ENCODE measurements around the gene GAGE12E.
"Not testable (repeated sequence)": the region's sequence is repeated elsewhere in the genome, so short reads cannot be mapped to it uniquely, and the experiment has no call there.

GAGE12E gene, protein sequence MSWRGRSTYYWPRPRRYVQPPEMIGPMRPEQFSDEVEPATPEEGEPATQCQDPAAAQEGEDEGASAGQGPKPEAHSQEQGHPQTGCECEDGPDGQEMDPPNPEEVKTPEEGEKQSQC

DNA sequence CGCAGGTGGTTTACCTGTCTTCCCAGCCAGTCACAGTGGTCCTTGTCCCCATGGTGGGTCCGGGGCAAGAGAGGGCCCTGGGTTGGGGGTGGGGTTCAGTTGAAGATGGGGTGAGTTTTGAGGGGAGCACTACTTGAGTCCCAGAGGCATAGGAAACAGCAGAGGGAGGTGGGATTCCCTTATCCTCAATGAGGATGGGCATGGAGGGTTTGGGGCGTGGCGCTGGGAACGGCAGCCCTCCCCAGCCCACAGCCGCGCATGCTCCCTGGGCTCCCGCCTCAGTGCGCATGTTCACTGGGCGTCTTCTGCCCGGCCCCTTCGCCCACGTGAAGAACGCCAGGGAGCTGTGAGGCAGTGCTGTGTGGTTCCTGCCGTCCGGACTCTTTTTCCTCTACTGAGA lies at the start of gene GAGE12E:
Gene GAGE12E, plus strand, starts transcription at position 301 of the 400 bp plus-strand sequence. CDS start 1,155 bp downstream, outside the sequence.
- ATAC-seq: not testable (repeated sequence)

DNA sequence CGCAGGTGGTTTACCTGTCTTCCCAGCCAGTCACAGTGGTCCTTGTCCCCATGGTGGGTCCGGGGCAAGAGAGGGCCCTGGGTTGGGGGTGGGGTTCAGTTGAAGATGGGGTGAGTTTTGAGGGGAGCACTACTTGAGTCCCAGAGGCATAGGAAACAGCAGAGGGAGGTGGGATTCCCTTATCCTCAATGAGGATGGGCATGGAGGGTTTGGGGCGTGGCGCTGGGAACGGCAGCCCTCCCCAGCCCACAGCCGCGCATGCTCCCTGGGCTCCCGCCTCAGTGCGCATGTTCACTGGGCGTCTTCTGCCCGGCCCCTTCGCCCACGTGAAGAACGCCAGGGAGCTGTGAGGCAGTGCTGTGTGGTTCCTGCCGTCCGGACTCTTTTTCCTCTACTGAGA lies 19.2 kb upstream of the GAGE12E start, which contains the start of gene GAGE12C:
Gene GAGE12C, plus strand, starts transcription at position 301 of the 400 bp plus-strand sequence. CDS start 1,155 bp downstream, outside the sequence.
- not testable (repeated sequence) for ATAC-seq

DNA sequence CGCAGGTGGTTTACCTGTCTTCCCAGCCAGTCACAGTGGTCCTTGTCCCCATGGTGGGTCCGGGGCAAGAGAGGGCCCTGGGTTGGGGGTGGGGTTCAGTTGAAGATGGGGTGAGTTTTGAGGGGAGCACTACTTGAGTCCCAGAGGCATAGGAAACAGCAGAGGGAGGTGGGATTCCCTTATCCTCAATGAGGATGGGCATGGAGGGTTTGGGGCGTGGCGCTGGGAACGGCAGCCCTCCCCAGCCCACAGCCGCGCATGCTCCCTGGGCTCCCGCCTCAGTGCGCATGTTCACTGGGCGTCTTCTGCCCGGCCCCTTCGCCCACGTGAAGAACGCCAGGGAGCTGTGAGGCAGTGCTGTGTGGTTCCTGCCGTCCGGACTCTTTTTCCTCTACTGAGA lies 9.7 kb upstream of the GAGE12E start, which contains the start of gene GAGE12D:
Gene GAGE12D, plus strand, starts transcription at position 301 of the 400 bp plus-strand sequence. CDS start 1,155 bp downstream, outside the sequence.
- not testable (repeated sequence) for ATAC-seq

DNA sequence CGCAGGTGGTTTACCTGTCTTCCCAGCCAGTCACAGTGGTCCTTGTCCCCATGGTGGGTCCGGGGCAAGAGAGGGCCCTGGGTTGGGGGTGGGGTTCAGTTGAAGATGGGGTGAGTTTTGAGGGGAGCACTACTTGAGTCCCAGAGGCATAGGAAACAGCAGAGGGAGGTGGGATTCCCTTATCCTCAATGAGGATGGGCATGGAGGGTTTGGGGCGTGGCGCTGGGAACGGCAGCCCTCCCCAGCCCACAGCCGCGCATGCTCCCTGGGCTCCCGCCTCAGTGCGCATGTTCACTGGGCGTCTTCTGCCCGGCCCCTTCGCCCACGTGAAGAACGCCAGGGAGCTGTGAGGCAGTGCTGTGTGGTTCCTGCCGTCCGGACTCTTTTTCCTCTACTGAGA lies 9.5 kb downstream of the GAGE12E start, which contains the start of gene GAGE12F:
Gene GAGE12F, plus strand, starts transcription at position 301 of the 400 bp plus-strand sequence. CDS start 1,155 bp downstream, outside the sequence.
- not testable (repeated sequence) for ATAC-seq

DNA sequence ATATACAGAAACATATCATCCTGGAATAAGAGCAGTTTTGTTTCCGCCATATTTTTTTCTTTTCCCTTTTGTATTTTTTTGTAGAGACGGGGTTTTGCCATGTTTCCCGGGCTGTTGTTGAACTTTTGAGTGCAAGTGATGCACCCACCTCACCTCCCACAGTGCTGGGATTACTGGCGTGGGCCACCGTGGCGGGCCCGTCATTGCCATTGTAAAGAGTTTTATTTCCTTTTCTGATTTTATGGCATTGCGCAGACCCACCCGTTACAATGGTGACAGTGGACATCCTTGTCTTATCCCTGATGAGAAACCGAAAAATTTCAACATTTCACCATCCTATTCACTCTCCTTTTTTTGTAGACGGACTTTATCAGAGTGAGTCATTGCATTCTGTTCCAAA lies 17.6 kb downstream of the GAGE12E start:
- ATAC-seq: not testable (repeated sequence)

DNA sequence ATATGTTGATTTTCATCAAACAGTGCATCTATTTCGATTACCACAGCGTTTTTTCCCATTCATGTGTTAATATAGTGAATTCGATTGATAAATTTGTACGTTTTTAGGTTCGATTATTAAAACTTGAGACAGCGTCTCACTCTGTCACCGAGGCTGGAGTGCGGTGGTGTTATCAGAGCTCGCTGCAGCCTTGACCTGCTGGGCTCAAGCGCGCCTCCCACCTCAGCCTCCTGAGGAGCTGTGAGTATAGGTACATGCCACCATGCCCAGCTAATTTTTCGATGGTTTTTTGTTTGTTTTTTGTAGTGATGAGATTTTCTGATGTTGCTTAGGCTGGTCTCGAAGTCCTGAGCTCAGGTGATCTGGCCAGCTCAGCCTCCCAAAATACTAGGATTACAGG lies 18.1 kb downstream of the GAGE12E start:
- not testable (repeated sequence) for ATAC-seq

DNA sequence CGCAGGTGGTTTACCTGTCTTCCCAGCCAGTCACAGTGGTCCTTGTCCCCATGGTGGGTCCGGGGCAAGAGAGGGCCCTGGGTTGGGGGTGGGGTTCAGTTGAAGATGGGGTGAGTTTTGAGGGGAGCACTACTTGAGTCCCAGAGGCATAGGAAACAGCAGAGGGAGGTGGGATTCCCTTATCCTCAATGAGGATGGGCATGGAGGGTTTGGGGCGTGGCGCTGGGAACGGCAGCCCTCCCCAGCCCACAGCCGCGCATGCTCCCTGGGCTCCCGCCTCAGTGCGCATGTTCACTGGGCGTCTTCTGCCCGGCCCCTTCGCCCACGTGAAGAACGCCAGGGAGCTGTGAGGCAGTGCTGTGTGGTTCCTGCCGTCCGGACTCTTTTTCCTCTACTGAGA lies 19.0 kb downstream of the GAGE12E start, which contains the start of gene GAGE12G:
Gene GAGE12G, plus strand, starts transcription at position 301 of the 400 bp plus-strand sequence. CDS start 1,155 bp downstream, outside the sequence.
- ATAC-seq: not testable (repeated sequence)

DNA sequence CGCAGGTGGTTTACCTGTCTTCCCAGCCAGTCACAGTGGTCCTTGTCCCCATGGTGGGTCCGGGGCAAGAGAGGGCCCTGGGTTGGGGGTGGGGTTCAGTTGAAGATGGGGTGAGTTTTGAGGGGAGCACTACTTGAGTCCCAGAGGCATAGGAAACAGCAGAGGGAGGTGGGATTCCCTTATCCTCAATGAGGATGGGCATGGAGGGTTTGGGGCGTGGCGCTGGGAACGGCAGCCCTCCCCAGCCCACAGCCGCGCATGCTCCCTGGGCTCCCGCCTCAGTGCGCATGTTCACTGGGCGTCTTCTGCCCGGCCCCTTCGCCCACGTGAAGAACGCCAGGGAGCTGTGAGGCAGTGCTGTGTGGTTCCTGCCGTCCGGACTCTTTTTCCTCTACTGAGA lies 28.6 kb downstream of the GAGE12E start, which contains the start of gene GAGE12H:
Gene GAGE12H, plus strand, starts transcription at position 301 of the 400 bp plus-strand sequence. CDS start 1,155 bp downstream, outside the sequence.
- ATAC-seq: not testable (repeated sequence)

DNA sequence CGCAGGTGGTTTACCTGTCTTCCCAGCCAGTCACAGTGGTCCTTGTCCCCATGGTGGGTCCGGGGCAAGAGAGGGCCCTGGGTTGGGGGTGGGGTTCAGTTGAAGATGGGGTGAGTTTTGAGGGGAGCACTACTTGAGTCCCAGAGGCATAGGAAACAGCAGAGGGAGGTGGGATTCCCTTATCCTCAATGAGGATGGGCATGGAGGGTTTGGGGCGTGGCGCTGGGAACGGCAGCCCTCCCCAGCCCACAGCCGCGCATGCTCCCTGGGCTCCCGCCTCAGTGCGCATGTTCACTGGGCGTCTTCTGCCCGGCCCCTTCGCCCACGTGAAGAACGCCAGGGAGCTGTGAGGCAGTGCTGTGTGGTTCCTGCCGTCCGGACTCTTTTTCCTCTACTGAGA lies 38.1 kb downstream of the GAGE12E start, which contains the start of gene GAGE2A:
Gene GAGE2A, plus strand, starts transcription at position 301 of the 400 bp plus-strand sequence. CDS start 1,155 bp downstream, outside the sequence.
- ATAC-seq: not testable (repeated sequence)

DNA sequence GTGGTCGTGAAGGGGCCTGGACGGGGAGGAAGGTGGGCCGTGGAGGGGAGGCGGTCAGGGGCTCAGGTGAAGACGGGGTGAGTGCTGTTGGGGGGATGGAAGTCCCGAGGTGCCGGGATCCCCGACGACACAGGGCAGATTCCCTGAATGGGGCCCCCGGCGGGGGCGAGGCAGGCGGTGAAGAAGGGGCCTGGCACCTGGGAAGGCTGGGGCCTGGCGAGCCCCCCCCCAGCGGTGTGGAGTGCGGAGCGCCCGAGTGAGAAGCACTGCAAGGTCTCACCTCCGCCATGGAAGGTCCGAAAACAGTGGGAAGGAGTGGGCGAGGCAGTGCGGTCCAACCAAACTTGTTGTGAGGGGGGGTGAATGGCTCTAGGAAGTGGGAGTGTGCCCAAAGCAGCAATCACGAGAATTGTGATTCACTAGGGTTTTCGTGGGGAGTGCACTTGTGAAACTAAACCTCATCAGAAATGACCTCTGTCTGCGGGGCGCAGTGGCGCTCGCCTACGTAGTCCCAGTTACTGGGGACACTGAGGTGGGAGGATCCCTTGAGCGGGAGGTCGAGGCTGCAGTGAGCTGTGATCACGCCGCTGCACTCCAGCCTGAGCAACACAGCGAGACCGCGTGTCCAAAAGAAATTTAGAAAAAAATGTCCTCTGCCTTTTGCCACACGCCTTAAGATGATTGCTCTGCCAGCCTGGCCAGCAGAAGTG lies 38.8 kb downstream of the GAGE12E start:
- not testable (repeated sequence) for ATAC-seq

DNA sequence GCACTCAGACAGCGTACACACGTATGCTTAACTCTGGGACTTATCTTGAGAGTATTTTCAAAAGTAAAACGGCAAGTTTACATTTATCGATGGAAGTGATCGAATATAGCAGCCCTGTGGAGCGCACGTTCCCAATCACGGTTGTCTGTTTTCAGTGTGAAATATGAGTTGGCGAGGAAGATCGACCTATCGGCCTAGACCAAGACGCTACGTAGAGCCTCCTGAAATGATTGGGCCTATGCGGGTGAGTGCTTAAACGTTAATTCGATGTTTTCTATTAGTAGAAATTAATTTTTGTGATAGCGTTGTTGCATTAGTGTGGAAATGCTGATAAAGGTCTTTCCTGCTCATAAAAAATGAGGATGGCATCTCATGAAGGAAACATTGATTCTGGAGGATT lies 39.4 kb downstream of the GAGE12E start:
- ATAC-seq: not testable (repeated sequence)

DNA sequence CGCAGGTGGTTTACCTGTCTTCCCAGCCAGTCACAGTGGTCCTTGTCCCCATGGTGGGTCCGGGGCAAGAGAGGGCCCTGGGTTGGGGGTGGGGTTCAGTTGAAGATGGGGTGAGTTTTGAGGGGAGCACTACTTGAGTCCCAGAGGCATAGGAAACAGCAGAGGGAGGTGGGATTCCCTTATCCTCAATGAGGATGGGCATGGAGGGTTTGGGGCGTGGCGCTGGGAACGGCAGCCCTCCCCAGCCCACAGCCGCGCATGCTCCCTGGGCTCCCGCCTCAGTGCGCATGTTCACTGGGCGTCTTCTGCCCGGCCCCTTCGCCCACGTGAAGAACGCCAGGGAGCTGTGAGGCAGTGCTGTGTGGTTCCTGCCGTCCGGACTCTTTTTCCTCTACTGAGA lies 47.6 kb downstream of the GAGE12E start, which contains the start of gene GAGE1:
Gene GAGE1, plus strand, starts transcription at position 301 of the 400 bp plus-strand sequence. CDS start 1,155 bp downstream, outside the sequence.
- ATAC-seq: not testable (repeated sequence)
